Neuronal stem cell (in vitro differentiated cells): ENCODE measurements around the gene CNTNAP5.

ENCODE experiments used
- DNase-seq: peaks from one replicate; pipeline ENCODE4 v3.0.0-alpha.2; 2013; ENCODE audit warnings: low spot score
- H2AFZ ChIP-seq: one replicate; pipeline ENCODE4 v1.6.1; 2013; ENCODE audit warnings: mild to moderate bottlenecking, low read length, inconsistent platforms
- H2AK5ac ChIP-seq: 2 replicates; pipeline ENCODE4 v1.6.1; 2013; ENCODE audit warnings: low read depth, mild to moderate bottlenecking, inconsistent platforms, low read length, moderate library complexity, mixed read lengths
- H2BK120ac ChIP-seq: 2 replicates; pipeline ENCODE4 v1.6.1; 2013; ENCODE audit warnings: low read depth, mild to moderate bottlenecking, inconsistent platforms, low read length, moderate library complexity, mixed read lengths
- H2BK12ac ChIP-seq: one replicate; pipeline ENCODE4 v1.6.1; 2013; ENCODE audit warnings: low read length, inconsistent platforms
- H2BK15ac ChIP-seq: 2 replicates; pipeline ENCODE4 v1.6.1; 2013; ENCODE audit warnings: mild to moderate bottlenecking, low read length, inconsistent platforms, mixed read lengths
- H2BK5ac ChIP-seq: one replicate; pipeline ENCODE4 v1.6.1; 2013; ENCODE audit warnings: inconsistent platforms, mild to moderate bottlenecking, low read length, moderate library complexity
- H3K14ac ChIP-seq: one replicate; pipeline ENCODE4 v1.6.1; 2013; ENCODE audit warnings: low read length, inconsistent platforms
- H3K18ac ChIP-seq: 2 replicates; pipeline ENCODE4 v1.6.1; 2013; ENCODE audit warnings: low read length, inconsistent platforms
- H3K23ac ChIP-seq: 2 replicates; pipeline ENCODE4 v1.6.1; 2013; ENCODE audit warnings: low read depth, mild to moderate bottlenecking, mixed read lengths, low read length, inconsistent platforms; ENCODE audit not compliant: poor library complexity
- H3K27ac ChIP-seq: replicated peaks from 3 replicates; pipeline ENCODE4 v1.5.1; 2013; ENCODE audit warnings: low read length, inconsistent platforms
- H3K27me3 ChIP-seq, 3 experiments: 2 replicates each; pipeline ENCODE4 v1.6.1; 2013; ENCODE audit warnings: low read length in 3 of 3, mild to moderate bottlenecking in 2 of 3, inconsistent platforms in 1 of 3, low read depth in 1 of 3, mixed read lengths in 1 of 3, moderate library complexity in 1 of 3; ENCODE audit not compliant: control insufficient read depth in 3 of 3, insufficient read depth in 3 of 3
- H3K36me3 ChIP-seq, 2 donors: replicated peaks in 1 of 2; 2 replicates each; pipeline ENCODE4 v1.6.1; 2013; ENCODE audit warnings: low read length in 2 of 2; ENCODE audit not compliant: control insufficient read depth in 2 of 2, insufficient read depth in 2 of 2
- H3K4ac ChIP-seq: 2 replicates; pipeline ENCODE4 v1.6.1; 2013; ENCODE audit warnings: inconsistent platforms, mild to moderate bottlenecking, low read length, moderate library complexity
- H3K4me1 ChIP-seq, 2 donors: 1 replicate in 1 of 2; 2 replicates in 1 of 2; pipeline ENCODE4 v1.6.1; 2013; ENCODE audit warnings: low read length in 2 of 2, low read depth in 1 of 2; ENCODE audit not compliant: control insufficient read depth in 2 of 2, insufficient read depth in 1 of 2
- H3K4me2 ChIP-seq: one replicate; pipeline ENCODE4 v1.6.1; 2013; ENCODE audit warnings: mild to moderate bottlenecking, low read length, inconsistent platforms; ENCODE audit not compliant: insufficient read depth, poor library complexity, severe bottlenecking
- H3K4me3 ChIP-seq, 2 donors: 2 replicates each; pipeline ENCODE4 v1.5.1; 2013; ENCODE audit warnings: low read length in 2 of 2, mild to moderate bottlenecking in 2 of 2, inconsistent platforms in 1 of 2, moderate library complexity in 1 of 2
- H3K79me1 ChIP-seq: one replicate; pipeline ENCODE4 v1.6.1; 2013; ENCODE audit warnings: low read depth, mild to moderate bottlenecking, inconsistent platforms, low read length, moderate library complexity
- H3K9ac ChIP-seq: one replicate; pipeline ENCODE4 v1.6.1; 2013; ENCODE audit warnings: mild to moderate bottlenecking, low read depth, low read length, inconsistent platforms; ENCODE audit not compliant: poor library complexity
- H3K9me3 ChIP-seq, 2 donors: replicated peaks in 1 of 2; 2 replicates each; pipeline versions ENCODE3 to v1.6.1; 2013; ENCODE audit warnings: low read length in 2 of 2, mild to moderate bottlenecking in 2 of 2, inconsistent platforms in 1 of 2, low read depth in 1 of 2, mixed read lengths in 1 of 2, moderate library complexity in 1 of 2; ENCODE audit not compliant: control insufficient read depth in 2 of 2, insufficient read depth in 1 of 2
- H4K8ac ChIP-seq: one replicate; pipeline ENCODE4 v1.6.1; 2013; ENCODE audit warnings: low read depth, mild to moderate bottlenecking, inconsistent platforms, low read length, moderate library complexity
- H4K91ac ChIP-seq: one replicate; pipeline ENCODE4 v1.6.1; 2013; ENCODE audit warnings: low read length, low read depth, mild to moderate bottlenecking, inconsistent platforms; ENCODE audit not compliant: poor library complexity
- WGBS, 2 donors: extraction: QIAGEN DNeasy Blood & Tissue Kit; methylation state at CpG; one replicate each; pipeline ENCODE4 v1.1.7; 2013; ENCODE audit warnings: missing lambda C conversion rate in 2 of 2, mixed read lengths in 1 of 2; ENCODE audit not compliant: insufficient read length in 2 of 2, insufficient replicate concordance in 1 of 2; ENCODE audit errors: extremely low coverage in 2 of 2; 5-methylcytosine and 5-hydroxymethylcytosine counted together

The CNTNAP5 gene

GRCh38 chr2:124316133-124316532 lies 291.0 kb downstream of the CNTNAP5 start:
- H3K27me3 ChIP-seq: no peaks in the 10 kb centered on the region
- no peaks in the 10 kb centered on the region for H3K79me1 ChIP-seq
- WGBS, 2 donors: no CpG with 5 or more reads among the region's 3 CpGs
- H2BK5ac ChIP-seq: no peak overlapping the region
- no peak overlapping the region for H2BK15ac ChIP-seq
- no peak overlapping the region for H4K8ac ChIP-seq
- H2AK5ac ChIP-seq: no peak overlapping the region
- H2AFZ ChIP-seq: no peak overlapping the region
- H3K4me2 ChIP-seq: no peak overlapping the region
- H3K4me1 ChIP-seq: no peaks in the 10 kb centered on the region
- H4K91ac ChIP-seq: no peak overlapping the region
- H3K4me3 ChIP-seq: no peak overlapping the region
- no peak overlapping the region for H2BK12ac ChIP-seq
- no peak overlapping the region for H3K4ac ChIP-seq
- H3K14ac ChIP-seq: no peak overlapping the region
- no peak overlapping the region for H2BK120ac ChIP-seq
- no peak overlapping the region for H3K18ac ChIP-seq
- no peak for DNase-seq
- no peaks in the 10 kb centered on the region for H3K36me3 ChIP-seq
- H3K9ac ChIP-seq: no peak overlapping the region
- no peak overlapping the region for H3K23ac ChIP-seq
- H3K9me3 ChIP-seq: no peaks in the 10 kb centered on the region
- no peak overlapping the region for H3K27ac ChIP-seq

DNA sequence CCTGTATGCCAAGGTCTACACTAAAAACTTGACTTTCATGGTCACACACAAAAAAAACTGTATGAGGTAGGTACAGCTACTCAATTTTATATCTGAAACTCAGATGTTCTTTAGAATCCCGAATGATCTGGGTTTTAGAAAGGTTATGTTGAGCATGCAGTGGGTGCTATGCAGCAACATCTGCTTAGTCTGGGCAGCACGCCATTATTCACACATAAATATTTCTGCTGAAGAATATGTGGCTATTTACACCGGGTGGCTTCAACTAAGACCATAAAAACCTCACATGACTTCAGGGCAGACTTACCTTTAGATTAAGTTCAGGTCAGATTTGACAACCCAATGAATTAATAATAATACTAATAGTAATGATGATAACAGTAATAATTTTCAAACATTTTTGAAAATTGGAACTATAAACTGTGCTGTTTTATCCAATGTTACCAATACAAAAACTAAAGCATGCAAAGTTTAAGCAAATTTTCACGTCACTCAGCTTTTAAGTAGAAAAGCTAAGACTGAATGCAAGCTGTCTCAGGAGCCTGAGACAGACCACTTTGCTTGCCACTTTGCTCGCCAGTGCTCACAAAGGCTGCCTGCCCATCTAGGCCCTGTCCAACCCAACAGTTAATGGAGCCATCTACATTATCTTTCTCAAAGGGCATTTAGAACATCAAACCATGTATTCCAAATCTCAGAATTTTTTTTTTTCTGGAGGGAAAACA lies 292.0 kb downstream of the CNTNAP5 start:
- Histone ChIP-seq H4K8ac (no peak overlapping the region), H3K4me1 (no peaks in the 10 kb centered on the region), H2AK5ac (no peak overlapping the region), H2BK120ac (no peak overlapping the region), H2BK15ac (no peak overlapping the region), H3K79me1 (no peaks in the 10 kb centered on the region), H3K9me3 (no peaks in the 10 kb centered on the region), H3K23ac (no peak overlapping the region), H3K27ac (no peak overlapping the region), H3K4me3 (no peak overlapping the region), H3K4ac (no peak overlapping the region), H3K36me3 (no peaks in the 10 kb centered on the region), H4K91ac (no peak overlapping the region), H3K4me2 (no peak overlapping the region), H3K18ac (no peak overlapping the region), H2BK12ac (no peak overlapping the region), H3K9ac (no peak overlapping the region), H3K27me3 (no peaks in the 10 kb centered on the region), H2AFZ (no peak overlapping the region), H2BK5ac (no peak overlapping the region), H3K14ac (no peak overlapping the region)
- no CpG with 5 or more reads among the region's 5 CpGs for WGBS, 2 donors
- DNase-seq: no peak

GRCh38 chr2:124317628-124318027 lies 292.5 kb downstream of the CNTNAP5 start:
- H3K79me1 ChIP-seq: no peaks in the 10 kb centered on the region

GRCh38 chr2:124318913-124319312 lies 293.8 kb downstream of the CNTNAP5 start:
- WGBS, 2 donors: no CpG with 5 or more reads among the region's 2 CpGs
- H4K91ac ChIP-seq: no peak overlapping the region

More at GRCh38 chr2:124317628-124318027, 292.5 kb downstream of the CNTNAP5 start:
- no peak overlapping the region for H3K14ac ChIP-seq
- H2AK5ac ChIP-seq: no peak overlapping the region
- WGBS, 2 donors: no CpG with 5 or more reads among the region's 1 CpG
- DNase-seq: no peak
- H3K4me3 ChIP-seq: no peak overlapping the region
- no peak overlapping the region for H2BK12ac ChIP-seq
- no peak overlapping the region for H3K4me2 ChIP-seq
- no peaks in the 10 kb centered on the region for H3K9me3 ChIP-seq
- no peak overlapping the region for H2AFZ ChIP-seq
- peak overlapping the region; percentile 84 for H3K9ac ChIP-seq
- no peak overlapping the region for H4K91ac ChIP-seq
- no peaks in the 10 kb centered on the region for H3K36me3 ChIP-seq
- H2BK5ac ChIP-seq: no peak overlapping the region
- no peak overlapping the region for H3K27ac ChIP-seq
- H4K8ac ChIP-seq: no peak overlapping the region
- H3K18ac ChIP-seq: no peak overlapping the region
- H2BK15ac ChIP-seq: no peak overlapping the region
- no peaks in the 10 kb centered on the region for H3K4me1 ChIP-seq
- H3K27me3 ChIP-seq: no peaks in the 10 kb centered on the region
- no peak overlapping the region for H3K4ac ChIP-seq
- no peak overlapping the region for H3K23ac ChIP-seq
- no peak overlapping the region for H2BK120ac ChIP-seq

More at GRCh38 chr2:124318913-124319312, 293.8 kb downstream of the CNTNAP5 start:
- Histone ChIP-seq H2BK15ac (no peak overlapping the region), H2BK12ac (no peak overlapping the region), H3K79me1 (no peaks in the 10 kb centered on the region), H3K27me3 (no peaks in the 10 kb centered on the region), H3K4me1 (no peaks in the 10 kb centered on the region), H3K18ac (no peak overlapping the region), H3K9ac (no peak overlapping the region), H3K4ac (no peak overlapping the region), H3K23ac (no peak overlapping the region), H3K4me3 (no peak overlapping the region), H2BK120ac (no peak overlapping the region), H2AFZ (no peak overlapping the region), H2BK5ac (no peak overlapping the region), H2AK5ac (no peak overlapping the region), H4K8ac (no peak overlapping the region), H3K4me2 (no peak overlapping the region), H3K27ac (no peak overlapping the region), H3K9me3 (no peaks in the 10 kb centered on the region), H3K36me3 (no peaks in the 10 kb centered on the region), H3K14ac (no peak overlapping the region)
- DNase-seq: no peak
